ENCODE data around the gene PPP2R3A.
"Not testable (repeated sequence)": the region's sequence is repeated elsewhere in the genome, so short reads cannot be mapped to it uniquely, and the experiment has no call there.

The PPP2R3A gene

DNA sequence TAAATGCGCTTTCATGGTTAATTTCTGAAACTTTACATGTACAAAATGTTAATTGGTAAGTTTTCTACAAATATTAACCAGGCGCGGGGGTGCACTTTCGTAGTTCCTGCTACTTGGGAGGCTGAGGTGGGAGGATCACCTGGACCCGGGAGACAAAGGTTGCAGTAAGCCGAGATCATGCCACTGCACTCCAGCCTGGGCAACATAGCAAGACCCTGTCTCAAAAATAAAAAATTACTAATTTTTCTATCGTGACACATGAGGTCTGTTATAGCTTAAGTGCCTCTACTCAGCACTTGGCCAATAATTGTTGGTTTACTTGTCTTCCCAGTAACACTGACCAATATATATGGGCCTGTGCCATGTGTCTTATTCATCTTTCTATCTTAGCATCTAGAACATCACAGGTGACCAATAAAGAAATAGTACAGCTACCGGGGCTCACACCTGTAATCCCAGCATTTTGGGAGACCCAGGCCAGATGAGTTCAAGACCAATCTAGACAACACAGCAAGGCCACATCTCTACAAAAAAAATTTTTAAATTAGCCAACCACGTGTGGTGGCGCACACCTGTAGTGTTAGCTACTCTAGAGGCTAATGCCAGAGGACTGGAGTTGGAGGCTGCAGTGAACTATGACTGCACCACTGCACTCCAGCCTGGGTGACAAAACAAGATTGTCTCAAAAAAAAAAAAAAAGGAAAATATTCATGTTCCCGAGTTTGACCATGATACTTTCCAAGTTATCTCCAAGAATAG, 224.5 kb downstream of the PPP2R3A start:
- TF ChIP-seq, protein P1, sequence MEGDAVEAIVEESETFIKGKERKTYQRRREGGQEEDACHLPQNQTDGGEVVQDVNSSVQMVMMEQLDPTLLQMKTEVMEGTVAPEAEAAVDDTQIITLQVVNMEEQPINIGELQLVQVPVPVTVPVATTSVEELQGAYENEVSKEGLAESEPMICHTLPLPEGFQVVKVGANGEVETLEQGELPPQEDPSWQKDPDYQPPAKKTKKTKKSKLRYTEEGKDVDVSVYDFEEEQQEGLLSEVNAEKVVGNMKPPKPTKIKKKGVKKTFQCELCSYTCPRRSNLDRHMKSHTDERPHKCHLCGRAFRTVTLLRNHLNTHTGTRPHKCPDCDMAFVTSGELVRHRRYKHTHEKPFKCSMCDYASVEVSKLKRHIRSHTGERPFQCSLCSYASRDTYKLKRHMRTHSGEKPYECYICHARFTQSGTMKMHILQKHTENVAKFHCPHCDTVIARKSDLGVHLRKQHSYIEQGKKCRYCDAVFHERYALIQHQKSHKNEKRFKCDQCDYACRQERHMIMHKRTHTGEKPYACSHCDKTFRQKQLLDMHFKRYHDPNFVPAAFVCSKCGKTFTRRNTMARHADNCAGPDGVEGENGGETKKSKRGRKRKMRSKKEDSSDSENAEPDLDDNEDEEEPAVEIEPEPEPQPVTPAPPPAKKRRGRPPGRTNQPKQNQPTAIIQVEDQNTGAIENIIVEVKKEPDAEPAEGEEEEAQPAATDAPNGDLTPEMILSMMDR (IDR thresholded peaks at IDR 0.05; ENCODE audit: control insufficient read depth, insufficient read depth, low read depth, low read length, missing control alignments): no peak
- H3K4me3 ChIP-seq (ENCODE audit: control insufficient read depth, low read depth, low read length): no peak overlapping the region
- DNase-seq (ENCODE audit: low read depth): no peak

DNA sequence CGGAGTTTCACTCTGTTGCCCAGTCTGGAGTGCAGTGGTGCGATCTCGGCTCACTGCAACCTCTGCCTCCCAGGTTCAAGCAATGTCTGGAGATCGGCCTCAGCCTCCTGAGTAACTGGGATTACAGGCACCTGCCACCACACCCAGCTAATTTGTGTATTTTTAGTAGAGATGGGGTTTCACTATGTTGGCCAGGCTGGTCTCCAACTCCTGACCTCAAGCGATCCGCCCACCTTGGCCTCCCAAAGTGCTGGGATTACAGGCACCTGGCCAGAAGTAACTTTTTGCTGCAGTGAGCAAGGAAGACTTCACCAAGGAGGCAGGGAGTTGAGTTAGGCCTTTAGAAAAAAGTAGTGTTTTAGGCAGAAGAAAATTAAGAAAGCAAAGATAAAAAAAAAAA, 226.7 kb downstream of the PPP2R3A start:
- peak overlapping the region; percentile 75 for H3K4me3 ChIP-seq (ENCODE audit: control insufficient read depth, low read depth, low read length)
- DNase-seq (ENCODE audit: low read depth): not testable (repeated sequence)

DNA sequence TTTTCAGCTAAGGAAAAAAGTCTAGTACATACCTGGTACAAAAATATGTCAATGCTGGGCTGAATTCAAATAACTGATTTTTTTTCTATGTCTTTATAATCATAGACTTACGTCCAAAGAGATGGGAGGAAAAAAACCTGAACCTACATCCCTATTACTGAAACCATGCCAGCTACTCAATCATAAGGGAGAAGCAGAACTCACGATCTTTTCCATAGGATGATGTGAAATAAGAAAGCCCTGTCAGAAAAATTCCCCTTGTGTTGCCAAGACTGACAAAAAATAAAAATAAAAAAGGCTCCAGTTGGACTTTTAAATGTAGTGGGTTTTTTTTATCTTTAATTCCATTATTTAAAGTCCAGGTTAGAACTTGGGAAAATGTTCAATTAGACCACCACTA, 227.3 kb downstream of the PPP2R3A start:
- DNase-seq (ENCODE audit: low read depth): no peak
- TF ChIP-seq, protein P1 (IDR thresholded peaks at IDR 0.05; ENCODE audit: control insufficient read depth, insufficient read depth, low read depth, low read length, missing control alignments): no peak
- H3K4me3 ChIP-seq (ENCODE audit: control insufficient read depth, low read depth, low read length): peak overlapping the region; percentile 75

DNA sequence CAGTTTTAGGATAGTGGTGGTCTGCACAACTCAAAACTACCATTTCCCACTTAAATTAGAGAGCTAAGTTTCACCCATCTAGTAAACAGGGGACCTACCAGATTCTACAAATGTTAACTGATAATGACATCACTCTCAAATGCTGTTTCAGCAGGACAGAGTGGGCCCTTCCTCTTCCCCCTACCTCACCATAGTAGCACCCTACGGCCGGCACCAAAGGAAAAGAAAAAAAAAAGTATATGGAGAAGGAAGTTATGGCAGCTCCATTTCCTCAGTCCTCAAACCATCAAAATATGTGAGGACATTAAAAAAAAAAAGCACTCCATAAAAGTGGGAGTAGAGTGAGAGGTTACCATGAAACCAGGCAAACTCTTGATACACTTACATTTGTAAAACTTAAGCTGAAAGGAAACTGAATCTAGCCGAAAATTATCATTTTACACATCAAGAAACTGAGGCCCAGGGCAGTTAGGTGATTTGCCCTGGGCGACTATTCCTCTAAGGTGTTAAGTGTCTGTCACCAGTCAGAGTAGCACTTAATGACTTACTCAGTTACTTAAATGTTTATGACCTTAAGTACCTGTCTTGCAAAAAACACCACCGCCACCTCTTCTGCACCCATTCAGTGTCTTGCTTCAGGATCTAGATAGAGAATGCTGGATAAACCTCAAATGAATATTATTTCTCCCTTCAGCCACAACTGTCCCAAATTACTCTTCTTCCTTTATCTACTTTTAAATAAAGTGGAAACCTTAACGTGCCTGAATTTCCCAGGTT, 227.9 kb downstream of the PPP2R3A start:
- H3K4me3 ChIP-seq (ENCODE audit: control insufficient read depth, low read depth, low read length): peak overlapping the region; percentile 75
- DNase-seq (ENCODE audit: low read depth): no peak
- TF ChIP-seq, protein P1 (IDR thresholded peaks at IDR 0.05; ENCODE audit: control insufficient read depth, insufficient read depth, low read depth, low read length, missing control alignments): no peak

DNA sequence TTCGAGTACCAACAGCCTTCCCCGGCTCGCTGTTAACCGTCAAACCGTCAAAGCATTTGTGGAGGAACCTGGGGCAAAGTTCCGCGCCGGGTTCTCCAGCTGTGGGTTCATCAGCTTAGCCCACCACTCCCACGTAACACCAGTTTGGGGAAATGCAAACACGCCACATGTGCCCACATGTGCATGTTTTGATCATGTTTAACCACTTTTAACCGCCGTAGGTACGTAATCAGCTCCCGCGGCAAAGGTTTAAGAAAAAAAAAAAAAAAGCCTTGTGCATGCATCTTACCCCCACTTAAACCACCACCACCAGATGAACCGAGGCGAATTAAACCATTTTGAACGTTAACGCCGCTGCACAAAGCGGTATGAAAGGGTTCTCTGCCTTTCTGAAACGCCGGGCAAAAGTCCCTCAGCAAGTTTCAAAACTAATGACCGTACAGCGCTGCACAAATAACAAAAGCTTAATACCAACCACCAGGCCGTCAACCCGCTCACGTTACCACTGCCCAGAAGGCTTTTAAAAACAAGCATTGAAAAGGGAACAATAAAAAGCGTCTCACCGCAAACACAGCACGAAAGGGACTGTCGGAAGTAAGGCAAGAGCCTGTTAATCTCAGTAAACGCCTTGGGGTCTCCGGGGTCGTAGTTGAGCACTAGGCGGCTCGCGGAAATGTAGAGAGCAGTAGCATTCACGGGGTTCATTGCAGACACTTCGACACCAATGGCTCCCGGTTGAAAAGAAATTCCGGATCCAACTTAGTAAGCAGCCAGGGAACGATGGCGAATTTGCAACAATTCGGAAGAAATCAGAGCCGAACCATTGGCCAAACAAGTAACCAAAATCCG, 229.1 kb downstream of the PPP2R3A start:
- TF ChIP-seq, protein P1 (IDR thresholded peaks at IDR 0.05; ENCODE audit: control insufficient read depth, insufficient read depth, low read depth, low read length, missing control alignments): no peak
- no peak for DNase-seq (ENCODE audit: low read depth)
- peak overlapping the region; percentile 75 for H3K4me3 ChIP-seq (ENCODE audit: control insufficient read depth, low read depth, low read length)

DNA sequence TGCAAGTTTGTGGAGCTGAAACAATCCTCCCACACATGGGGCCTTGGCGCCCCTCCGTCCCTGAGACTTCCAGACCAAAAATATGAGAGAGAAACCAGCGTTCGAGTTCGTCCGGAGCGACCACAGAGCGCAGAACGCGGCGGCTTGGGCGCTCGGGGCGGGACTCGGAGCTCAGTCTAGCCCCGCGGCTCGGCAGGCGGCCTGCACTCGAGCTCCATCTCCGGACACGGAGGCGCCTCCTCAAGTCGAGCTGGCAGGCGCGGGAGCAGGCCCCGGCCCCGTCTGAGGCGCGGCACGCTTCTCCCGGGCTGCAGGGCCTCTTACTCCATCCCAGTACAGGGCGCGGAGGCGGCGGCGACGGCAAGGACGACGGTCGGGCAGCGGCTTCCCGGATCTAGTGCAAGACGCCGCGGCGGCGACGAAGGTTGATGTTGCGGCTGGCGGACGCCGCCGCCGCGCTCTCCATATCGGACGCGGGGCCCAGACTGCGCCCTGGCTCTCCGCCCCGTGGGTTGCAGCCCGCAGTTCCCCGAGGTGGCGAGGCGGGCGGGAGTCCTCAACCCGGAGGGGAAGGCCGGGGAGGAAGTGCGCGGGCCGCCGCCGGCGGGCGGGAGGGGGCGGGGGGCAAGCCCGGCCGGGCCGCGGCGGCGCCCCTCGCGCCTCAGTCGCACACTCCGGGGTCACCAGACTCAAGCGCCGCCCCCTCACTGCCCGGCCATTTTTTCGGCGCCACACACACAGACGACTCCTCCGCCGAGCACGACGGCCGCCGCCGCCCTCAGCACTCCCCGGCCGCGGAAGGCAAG, 229.9 kb downstream of the PPP2R3A start:
- peak overlapping the region; percentile 75 for H3K4me3 ChIP-seq (ENCODE audit: control insufficient read depth, low read depth, low read length)
- no peak for DNase-seq (ENCODE audit: low read depth)
- TF ChIP-seq, protein P1 (IDR thresholded peaks at IDR 0.05; ENCODE audit: control insufficient read depth, insufficient read depth, low read depth, low read length, missing control alignments): no peak

Data from AG09309 (cell line).